Ovary (tissue), 9 donors: ENCODE results near the gene PLEKHA6. TPM values are rescaled to one million over a fixed set of nuclear protein-coding genes. Genes with fewer than 3 reads are reported as not detected.
A peak's percentile ranks its signal among the peaks of the same experiment; 100 is the strongest.

Experiments
- DNase-seq, 5 donors: peaks; one replicate each; pipeline ENCODE4 v3.0.0-alpha.2; 2019 to 2020
- H3K27ac ChIP-seq, 2 donors: fragments of 200-600 bp; one replicate each; pipeline versions ENCODE4 v1.5.1 to v1.8.0; 2019 to 2022
- H3K27me3 ChIP-seq: fragments of 200-600 bp; one replicate; pipeline ENCODE4 v1.8.0; 2022
- H3K36me3 ChIP-seq: fragments of 200-600 bp; sonication (generic); one replicate; pipeline ENCODE4 v1.5.1; 2019
- H3K4me1 ChIP-seq: one replicate; pipeline ENCODE4 v1.8.1; 2013; ENCODE audit warnings: mild to moderate bottlenecking, moderate library complexity; ENCODE audit not compliant: insufficient read depth
- H3K4me3 ChIP-seq: fragments of 200-600 bp; sonication (generic); one replicate; pipeline ENCODE4 v1.5.1; 2017
- H3K9me3 ChIP-seq, 2 donors: fragments of 200-600 bp in 1 of 2; sonication (generic) in 1 of 2; one replicate each; pipeline versions ENCODE4 v1.5.1 to v1.8.1; 2013 to 2019; ENCODE audit warnings: mild to moderate bottlenecking in 1 of 2, moderate library complexity in 1 of 2
- CTCF ChIP-seq, 3 donors: fragments of 450-650 bp in 2 of 3; fragments of 200-600 bp in 1 of 3; IDR thresholded peaks; one replicate each; pipeline versions ENCODE4 v1.5.1 to v1.8.0; 2016 to 2022; ENCODE audit warnings: antibody characterized with exemption in 3 of 3, mild to moderate bottlenecking in 1 of 3
- EP300 ChIP-seq: sonication (generic); formaldehyde crosslinking; IDR thresholded peaks from one replicate; pipeline ENCODE4 v1.6.1; 2017; ENCODE audit warnings: antibody characterized with exemption
- POLR2A ChIP-seq: fragments of 450-650 bp; IDR thresholded peaks from one replicate; pipeline ENCODE4 v1.6.1; 2017; ENCODE audit warnings: antibody characterized with exemption, mild to moderate bottlenecking, moderate library complexity
- WGBS, 3 donors: extraction: QIAGEN DNeasy Blood & Tissue Kit in 1 of 3; methylation state at CpG; one replicate each; pipeline versions ENCODE4 v1.1.5 to v1.1.7; 2013 to 2017; 5-methylcytosine and 5-hydroxymethylcytosine counted together
- intact Hi-C, 4 donors: fragments of 100-400 bp; cut with DNase I; formaldehyde crosslinking; loops; one replicate each; pipeline versions ENCODE4 v1.11.0 to v1.15.1; 2022 to 2023
- polyA plus RNA-seq, 2 donors: library from polyadenylated mRNA; stranded (reverse); fragments of 200-250 nt in 1 of 2; fragments of 350-450 nt in 1 of 2; fragmentation: Illumina TruSeq in 1 of 2; extraction: RNeasy Lipid Tissue Mini Kit (QIAGEN cat#74804) in 1 of 2; gene quantifications; one replicate each; pipeline ENCODE4 v1.2.3, GENCODE V29; 2013 to 2014
- total RNA-seq, 7 donors: library from RNA; depleted of rRNA in 2 of 7; stranded (reverse); fragments of >200 nt in 2 of 7; fragmentation: NEBNext Ultra II Directional in 3 of 7; extraction: Animal tissue kit (Norgen Biotek cat#: 25700) in 3 of 7; gene quantifications; one replicate each; pipeline versions ENCODE4 v1.1.0 to v1.2.4, GENCODE V29; 2016 to 2023
- donor health status: DM: no; HTN: no; CAD: no; lungs with moderate emphysema.
- donor health status: DM: no; HTN: no; CAD: no.
- donor health status: Bipolar disorder and iron deficiency.
- donor health status: DM: yes; HTN: yes; CAD: no.
- donor health status: DM: no; HTN: no; CAD: no.
- donor health status: DM: yes; HTN: yes; CAD: no.

The PLEKHA6 gene
- total and polyA plus RNA-seq, 9 donors: 2.3 to 20.5 (median 6.6) TPM

- H3K27me3 ChIP-seq: no peaks in the 10 kb centered on the region
- intact Hi-C loops: no loop called here
- WGBS, 3 donors: 76 to 79% (median 77%) methylated on average over 5 of the region's 5 CpGs
- peak in 1 of 5 donors; percentile 8 for DNase-seq
- no peak overlapping the region for H3K27ac ChIP-seq
- TF ChIP-seq POLR2A: no peak
- TF ChIP-seq EP300: no peak
- TF ChIP-seq CTCF (IDR thresholded peaks at IDR 0.05): no peak
- H3K9me3 ChIP-seq: no peaks in the 10 kb centered on the region
- peaks cover 16% of the 10 kb centered on the region for H3K4me1 ChIP-seq
- no peaks in the 10 kb centered on the region for H3K36me3 ChIP-seq
- no peak overlapping the region for H3K4me3 ChIP-seq
These were observed 79.4 kb downstream of the PLEKHA6 start for GRCh38 chr1:204280099-204280961.

GRCh38 chr1:204278958-204279357, 80.8 kb downstream of the PLEKHA6 start:
- Histone ChIP-seq H3K4me3 (no peak overlapping the region), H3K9me3 (no peaks in the 10 kb centered on the region), H3K27me3 (no peaks in the 10 kb centered on the region), H3K27ac (no peak overlapping the region), H3K4me1 (peaks cover 21% of the 10 kb centered on the region), H3K36me3 (no peaks in the 10 kb centered on the region)
- intact Hi-C loops: no loop called here
- DNase-seq: peak in 1 of 5 donors; percentile 5
- 39 to 43% (median 39%) methylated on average over 4 of the region's 4 CpGs for WGBS, 3 donors
- TF ChIP-seq EP300 (no peak), CTCF (IDR thresholded peaks at IDR 0.05) (no peak), POLR2A (no peak)

- peaks cover 19% of the 10 kb centered on the region for H3K4me1 ChIP-seq
- intact Hi-C loops: no loop called here
- H3K9me3 ChIP-seq: no peaks in the 10 kb centered on the region
- WGBS, 3 donors: 48 to 57% (median 54%) methylated on average over 4 of the region's 4 CpGs
- DNase-seq: no peak
- H3K4me3 ChIP-seq: no peak overlapping the region
- no peaks in the 10 kb centered on the region for H3K36me3 ChIP-seq
- no peaks in the 10 kb centered on the region for H3K27me3 ChIP-seq
- no peak overlapping the region for H3K27ac ChIP-seq
- no peak for TF ChIP-seq CTCF (IDR thresholded peaks at IDR 0.05)
- TF ChIP-seq POLR2A: no peak
- no peak for TF ChIP-seq EP300
These were observed 81.5 kb downstream of the PLEKHA6 start for GRCh38 chr1:204278251-204278650.

- DNase-seq: peak in 1 of 5 donors; percentile 20
- Histone ChIP-seq H3K9me3 (no peaks in the 10 kb centered on the region), H3K4me1 (peaks cover 16% of the 10 kb centered on the region), H3K27ac (no peak overlapping the region), H3K36me3 (no peaks in the 10 kb centered on the region), H3K27me3 (no peaks in the 10 kb centered on the region), H3K4me3 (no peak overlapping the region)
- TF ChIP-seq EP300: no peak
- no peak for TF ChIP-seq POLR2A
- TF ChIP-seq CTCF (IDR thresholded peaks at IDR 0.05): no peak
- intact Hi-C loops: no loop called here
- 34 to 45% (median 38%) methylated on average over 14 of the region's 14 CpGs for WGBS, 3 donors
These were observed 82.0 kb downstream of the PLEKHA6 start for GRCh38 chr1:204277563-204278219.
